Peyer's patch (tissue), 4 donors: ENCODE results near the gene VAV2. TPM values are rescaled to one million over a fixed set of nuclear protein-coding genes. Genes with fewer than 3 reads are reported as not detected.
A peak's percentile ranks its signal among the peaks of the same experiment; 100 is the strongest.
"Not testable (repeated sequence)": the region's sequence is repeated elsewhere in the genome, so short reads cannot be mapped to it uniquely, and the experiment has no call there.

ENCODE experiments used
- DNase-seq, 3 donors: peaks; one replicate each; pipeline ENCODE4 v3.0.0-alpha.2; 2017 to 2019
- H3K27ac ChIP-seq, 4 donors: fragments of 200-600 bp; sonication (generic); one replicate each; pipeline ENCODE4 v1.5.1; 2016 to 2019
- H3K27me3 ChIP-seq, 2 donors: fragments of 200-600 bp; sonication (generic); one replicate each; pipeline ENCODE4 v1.5.1; 2019
- H3K36me3 ChIP-seq, 3 donors: fragments of 200-600 bp; sonication (generic); one replicate each; pipeline ENCODE4 v1.5.1; 2016 to 2019
- H3K4me1 ChIP-seq, 4 donors: fragments of 200-600 bp; sonication (generic); one replicate each; pipeline ENCODE4 v1.5.1; 2016 to 2019
- H3K4me3 ChIP-seq, 4 donors: fragments of 200-600 bp; sonication (generic); 1 replicate in 3 of 4; 2 replicates in 1 of 4; pipeline ENCODE4 v1.5.1; 2016 to 2019; ENCODE audit warnings: mild to moderate bottlenecking in 1 of 4
- H3K9me3 ChIP-seq, 4 donors: fragments of 200-600 bp; sonication (generic); one replicate each; pipeline ENCODE4 v1.5.1; 2016 to 2019; ENCODE audit warnings: mild to moderate bottlenecking in 1 of 4
- POLR2A ChIP-seq, 2 donors: fragments of 450-650 bp; IDR thresholded peaks; one replicate each; pipeline ENCODE4 v1.5.1; 2017; ENCODE audit warnings: antibody characterized with exemption in 2 of 2, mild to moderate bottlenecking in 2 of 2, moderate library complexity in 2 of 2
- total RNA-seq, 4 donors: library from RNA; depleted of rRNA; stranded (reverse); fragments of >200 nt; gene quantifications; one replicate each; pipeline ENCODE4 v1.1.0, GENCODE V29; 2016
- TF ChIP-seq, protein P1 (sequence below), 6 experiments: fragments of 450-650 bp in 4 of 6; fragments of 200-600 bp in 2 of 6; sonication (generic) in 1 of 6; IDR thresholded peaks; one replicate each; pipeline ENCODE4 v1.5.1; 2017 to 2019; ENCODE audit warnings: antibody characterized with exemption in 6 of 6, mild to moderate bottlenecking in 3 of 6, moderate library complexity in 1 of 6

The VAV2 gene
- total RNA-seq, 4 donors from 2014 or later: 47.9 to 61.8 (median 58.9) TPM

DNA sequence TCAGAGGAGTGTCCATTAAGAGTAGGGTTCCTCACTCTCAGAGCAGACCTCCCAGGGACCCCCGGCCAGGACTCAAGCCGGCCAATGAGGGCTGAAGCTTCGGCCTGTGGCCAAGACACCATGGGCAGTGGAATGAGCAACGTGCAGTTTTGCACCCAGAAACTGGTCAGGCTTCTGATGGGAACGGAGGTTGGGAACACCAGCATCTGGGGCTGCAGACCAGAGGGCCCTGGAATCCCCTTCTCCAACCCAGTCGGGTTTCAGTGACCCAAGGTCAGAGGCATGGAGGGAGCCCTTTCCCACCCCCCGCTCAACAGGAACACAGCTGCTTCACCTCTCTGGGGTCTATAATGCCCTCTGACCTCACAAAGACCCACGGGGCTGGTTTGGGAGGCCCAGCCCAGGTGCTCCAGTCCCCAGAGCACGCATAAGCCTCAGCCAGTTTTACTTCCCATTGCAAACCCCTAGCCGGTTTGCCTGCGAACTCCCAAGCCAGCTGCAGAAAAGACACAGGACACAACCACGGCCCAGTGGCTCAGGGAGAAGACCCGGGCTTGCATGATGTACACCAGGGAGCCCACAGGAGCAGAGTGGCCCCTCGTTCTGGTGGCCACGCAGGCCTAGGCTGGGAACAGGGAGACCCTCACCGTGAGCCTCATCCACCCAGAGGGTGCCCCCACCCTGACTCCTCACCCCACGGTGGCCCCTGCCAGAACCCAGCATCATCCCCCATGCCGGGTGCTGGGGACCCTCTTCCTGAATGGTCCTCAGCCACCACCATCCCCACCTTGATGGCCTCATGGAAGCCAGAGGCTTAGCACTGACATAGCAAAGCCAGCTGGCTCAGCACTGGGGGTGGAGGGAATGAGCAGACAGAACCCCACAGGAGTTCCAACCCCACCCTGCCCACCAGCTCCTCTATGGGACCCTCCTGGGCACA is 30.6 kb downstream of the VAV2 start:
- DNase-seq: peak in 1 of 3 donors; percentile 48
- Histone ChIP-seq H3K27me3 (no peaks in the 10 kb centered on the region), H3K9me3 (peaks cover 0 to 3% (median 0%) of the 10 kb centered on the region in 4 donors), H3K4me1 (peaks cover 0 to 46% (median 35%) of the 10 kb centered on the region in 4 donors), H3K4me3 (no peak overlapping the region), H3K27ac (peak overlapping the region in 1 of 4 donors; percentile 72), H3K36me3 (no peaks in the 10 kb centered on the region)
- TF ChIP-seq POLR2A (IDR thresholded peaks at IDR 0.05): no peak
- TF ChIP-seq, protein P1, sequence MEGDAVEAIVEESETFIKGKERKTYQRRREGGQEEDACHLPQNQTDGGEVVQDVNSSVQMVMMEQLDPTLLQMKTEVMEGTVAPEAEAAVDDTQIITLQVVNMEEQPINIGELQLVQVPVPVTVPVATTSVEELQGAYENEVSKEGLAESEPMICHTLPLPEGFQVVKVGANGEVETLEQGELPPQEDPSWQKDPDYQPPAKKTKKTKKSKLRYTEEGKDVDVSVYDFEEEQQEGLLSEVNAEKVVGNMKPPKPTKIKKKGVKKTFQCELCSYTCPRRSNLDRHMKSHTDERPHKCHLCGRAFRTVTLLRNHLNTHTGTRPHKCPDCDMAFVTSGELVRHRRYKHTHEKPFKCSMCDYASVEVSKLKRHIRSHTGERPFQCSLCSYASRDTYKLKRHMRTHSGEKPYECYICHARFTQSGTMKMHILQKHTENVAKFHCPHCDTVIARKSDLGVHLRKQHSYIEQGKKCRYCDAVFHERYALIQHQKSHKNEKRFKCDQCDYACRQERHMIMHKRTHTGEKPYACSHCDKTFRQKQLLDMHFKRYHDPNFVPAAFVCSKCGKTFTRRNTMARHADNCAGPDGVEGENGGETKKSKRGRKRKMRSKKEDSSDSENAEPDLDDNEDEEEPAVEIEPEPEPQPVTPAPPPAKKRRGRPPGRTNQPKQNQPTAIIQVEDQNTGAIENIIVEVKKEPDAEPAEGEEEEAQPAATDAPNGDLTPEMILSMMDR (IDR thresholded peaks at IDR 0.05): no peak

DNA sequence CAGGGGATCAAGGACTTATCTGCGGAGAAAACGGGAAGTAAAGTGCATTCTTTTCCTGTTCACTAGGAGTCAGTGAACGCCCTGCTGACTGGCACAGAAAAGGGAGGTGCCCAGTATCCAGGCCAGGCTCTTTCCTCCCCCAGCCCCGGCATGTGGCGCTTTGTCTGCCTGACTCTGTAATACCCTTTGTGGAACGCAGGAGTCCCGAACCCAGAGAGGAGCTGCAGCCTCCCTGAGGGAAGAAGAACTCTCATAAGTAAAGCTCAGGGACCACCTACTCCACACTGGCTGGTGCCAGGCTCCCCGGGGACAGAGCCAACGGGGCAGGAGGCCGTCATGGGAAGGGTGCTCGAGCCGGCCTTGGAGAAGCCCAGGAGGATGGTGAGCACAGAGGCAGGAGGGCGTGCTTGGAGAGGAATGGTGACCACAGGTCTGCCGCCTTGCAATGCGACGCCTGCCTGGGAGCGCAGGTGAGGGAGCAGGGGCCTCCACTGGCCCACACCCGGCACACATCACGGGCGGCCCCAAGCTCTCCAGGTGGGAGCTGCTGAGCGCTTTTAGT is 31.5 kb downstream of the VAV2 start:
- Histone ChIP-seq H3K4me1 (peaks cover 0 to 53% (median 43%) of the 10 kb centered on the region in 4 donors), H3K9me3 (peaks cover 0 to 3% (median 0%) of the 10 kb centered on the region in 4 donors), H3K27me3 (no peaks in the 10 kb centered on the region), H3K36me3 (no peaks in the 10 kb centered on the region), H3K4me3 (peak overlapping the region in 1 of 4 donors; percentile 7), H3K27ac (peak overlapping the region in 2 of 4 donors; percentile 62 to 72)
- peak in 2 of 3 donors; percentile 71 for DNase-seq
- TF ChIP-seq, protein P1 (IDR thresholded peaks at IDR 0.05): peak in 3 of 6 experiments; percentile 56 to 61 (median 60)
- TF ChIP-seq POLR2A (IDR thresholded peaks at IDR 0.05): no peak

DNA sequence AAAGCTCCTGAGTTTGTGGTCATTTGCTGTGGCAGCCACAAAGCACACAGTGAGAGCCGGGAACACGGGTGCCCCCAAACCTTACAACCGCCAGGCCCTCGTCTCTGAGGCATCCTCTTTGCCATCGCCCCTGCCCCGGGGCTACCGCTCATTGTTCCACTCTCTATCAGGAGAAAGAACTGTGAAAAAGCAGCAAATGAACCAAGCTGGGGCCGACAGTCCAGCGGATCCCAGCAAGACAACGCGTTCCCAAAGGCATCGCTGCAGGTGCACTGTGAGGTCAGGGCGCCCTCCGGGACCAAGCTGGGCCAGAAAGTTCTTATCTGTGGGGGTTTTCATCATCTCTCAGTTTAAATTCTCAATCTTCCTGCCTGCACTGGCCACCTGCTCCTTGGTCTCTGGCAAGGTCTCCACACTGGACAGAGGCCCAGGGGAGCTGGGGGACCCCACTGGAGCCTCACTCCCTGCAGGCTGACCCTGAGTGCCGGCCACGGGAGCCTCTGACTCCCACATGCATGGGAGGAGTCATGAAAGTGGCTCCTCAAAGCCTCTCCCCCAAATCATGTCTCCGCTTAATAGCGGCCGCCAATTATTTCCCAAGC is 32.1 kb downstream of the VAV2 start:
- DNase-seq: no peak
- Histone ChIP-seq H3K4me1 (peaks cover 0 to 53% (median 43%) of the 10 kb centered on the region in 4 donors), H3K4me3 (no peak overlapping the region), H3K27ac (peak overlapping the region in 1 of 4 donors; percentile 72), H3K36me3 (no peaks in the 10 kb centered on the region), H3K9me3 (peaks cover 0 to 3% (median 0%) of the 10 kb centered on the region in 4 donors), H3K27me3 (no peaks in the 10 kb centered on the region)
- TF ChIP-seq POLR2A (IDR thresholded peaks at IDR 0.05): no peak
- TF ChIP-seq, protein P1 (IDR thresholded peaks at IDR 0.05): no peak

DNA sequence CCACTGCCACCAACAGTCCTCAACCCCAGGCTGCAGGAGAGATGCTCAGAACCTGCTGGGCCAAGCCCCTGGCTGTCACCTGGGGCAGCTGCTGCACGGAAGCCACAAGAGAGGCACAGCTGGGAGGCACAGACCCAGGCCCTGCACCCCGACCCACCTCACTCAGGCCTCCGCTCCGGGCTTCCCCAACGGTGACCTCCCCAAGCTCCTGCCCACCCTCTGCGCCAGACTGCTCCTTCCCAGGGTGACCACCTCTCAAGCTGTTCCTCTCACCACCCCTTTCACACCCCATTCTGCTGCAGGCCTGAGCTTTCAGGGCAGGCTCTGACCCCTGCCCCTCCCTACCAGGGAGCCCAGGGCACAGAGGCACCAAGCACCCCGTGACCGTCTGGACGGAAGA is 33.0 kb downstream of the VAV2 start:
- no peaks in the 10 kb centered on the region for H3K36me3 ChIP-seq
- peak overlapping the region in 1 of 4 donors; percentile 72 for H3K27ac ChIP-seq
- H3K4me3 ChIP-seq: no peak overlapping the region
- no peaks in the 10 kb centered on the region for H3K27me3 ChIP-seq
- H3K4me1 ChIP-seq: peaks cover 0 to 59% (median 46%) of the 10 kb centered on the region in 4 donors
- H3K9me3 ChIP-seq: no peaks in the 10 kb centered on the region
- TF ChIP-seq, protein P1 (IDR thresholded peaks at IDR 0.05): no peak
- TF ChIP-seq POLR2A (IDR thresholded peaks at IDR 0.05): no peak
- DNase-seq: no peak

DNA sequence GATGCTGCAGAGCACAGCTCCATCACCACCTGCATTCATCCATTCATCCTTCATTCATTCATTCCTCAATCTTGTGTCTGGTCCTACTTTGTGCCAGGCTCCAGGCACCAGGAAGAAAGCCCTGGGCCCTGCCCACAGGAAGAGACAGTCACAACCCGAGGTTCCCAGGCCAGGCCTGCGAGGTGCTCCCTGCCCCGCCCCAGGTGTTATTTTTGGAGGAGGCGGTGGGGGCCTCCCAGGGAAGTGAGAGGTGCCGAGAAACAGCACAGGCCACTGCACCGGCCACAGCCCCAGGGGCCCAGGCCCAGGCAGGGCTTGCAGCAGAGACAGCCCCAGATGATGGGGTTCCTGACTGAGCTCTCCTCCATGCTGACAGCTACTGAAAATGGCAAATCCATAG is 33.4 kb downstream of the VAV2 start:
- TF ChIP-seq, protein P1 (IDR thresholded peaks at IDR 0.05): no peak
- no peak for TF ChIP-seq POLR2A (IDR thresholded peaks at IDR 0.05)
- Histone ChIP-seq H3K27ac (peak overlapping the region in 1 of 4 donors; percentile 72), H3K9me3 (no peaks in the 10 kb centered on the region), H3K36me3 (no peaks in the 10 kb centered on the region), H3K27me3 (no peaks in the 10 kb centered on the region), H3K4me1 (peaks cover 0 to 63% (median 46%) of the 10 kb centered on the region in 4 donors), H3K4me3 (no peak overlapping the region)
- peak in 2 of 3 donors; percentile 67 to 68 for DNase-seq

DNA sequence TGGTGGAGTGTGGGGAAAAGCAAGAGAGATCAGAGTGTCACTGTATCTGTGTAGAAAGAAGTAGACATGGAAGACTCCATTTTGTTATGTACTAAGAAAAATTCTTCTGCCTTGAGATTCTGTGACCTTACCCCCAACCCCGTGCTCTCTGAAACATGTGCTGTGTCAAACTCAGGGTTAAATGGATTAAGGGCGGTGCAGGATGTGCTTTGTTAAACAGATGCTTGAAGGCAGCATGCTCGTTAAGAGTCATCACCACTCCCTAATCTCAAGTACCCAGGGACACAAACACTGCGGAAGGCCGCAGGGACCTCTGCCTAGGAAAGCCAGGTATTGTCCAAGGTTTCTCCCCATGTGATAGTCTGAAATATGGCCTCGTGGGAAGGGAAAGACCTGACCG is 34.4 kb downstream of the VAV2 start:
- DNase-seq, H3K27me3 ChIP-seq, H3K9me3 ChIP-seq, H3K4me3 ChIP-seq, H3K36me3 ChIP-seq: not testable (repeated sequence)
- Histone ChIP-seq H3K4me1 (peaks cover 0 to 68% (median 46%) of the 10 kb centered on the region in 4 donors), H3K27ac (peak overlapping the region in 2 of 4 donors; percentile 33 to 84)
